Measurements from ENCODE around the gene LITAF.
"Not testable (repeated sequence)": the region's sequence is repeated elsewhere in the genome, so short reads cannot be mapped to it uniquely, and the experiment has no call there.

The LITAF gene

GRCh38 chr16:11596572-11597226 lies 10.0 kb upstream of the LITAF start:
- H3K27me3 ChIP-seq (ENCODE audit: low read length), result no peaks in the 10 kb centered on the region
- H3K9me2 ChIP-seq (replicated peaks; ENCODE audit: insufficient read depth, low read length), result no peaks in the 10 kb centered on the region
- no peak overlapping the region for H2AFZ ChIP-seq (ENCODE audit: low read depth, low read length, severe bottlenecking)
- H3K4me2 ChIP-seq (ENCODE audit: low read depth, low read length, poor library complexity, severe bottlenecking), result no peak overlapping the region
- H3F3A ChIP-seq (ENCODE audit: insufficient read depth), result no peaks in the 10 kb centered on the region
- H3K4me3 ChIP-seq (ENCODE audit: insufficient read depth, low read length, poor library complexity, severe bottlenecking), result no peak overlapping the region
- no peak overlapping the region for H3K9ac ChIP-seq (ENCODE audit: low read length)
- no peaks in the 10 kb centered on the region for H3K36me3 ChIP-seq (ENCODE audit: low read length)
- no peaks in the 10 kb centered on the region for H3K9me3 ChIP-seq (ENCODE audit: insufficient read depth, low read length)
- H3K27ac ChIP-seq (ENCODE audit: low read depth, low read length), result no peak overlapping the region
- H4K20me1 ChIP-seq (ENCODE audit: low read depth, low read length), result no peaks in the 10 kb centered on the region
- H3K79me2 ChIP-seq (ENCODE audit: insufficient read depth, low read length), result no peaks in the 10 kb centered on the region
- TF ChIP-seq CTCF (IDR thresholded peaks at IDR 0.05; ENCODE audit: insufficient read depth, low read length, poor library complexity, severe bottlenecking) (no peak), EZH2phosphoT487 (conservative IDR thresholded peaks at IDR 0.05; ENCODE audit: low read length) (no peak)

DNA sequence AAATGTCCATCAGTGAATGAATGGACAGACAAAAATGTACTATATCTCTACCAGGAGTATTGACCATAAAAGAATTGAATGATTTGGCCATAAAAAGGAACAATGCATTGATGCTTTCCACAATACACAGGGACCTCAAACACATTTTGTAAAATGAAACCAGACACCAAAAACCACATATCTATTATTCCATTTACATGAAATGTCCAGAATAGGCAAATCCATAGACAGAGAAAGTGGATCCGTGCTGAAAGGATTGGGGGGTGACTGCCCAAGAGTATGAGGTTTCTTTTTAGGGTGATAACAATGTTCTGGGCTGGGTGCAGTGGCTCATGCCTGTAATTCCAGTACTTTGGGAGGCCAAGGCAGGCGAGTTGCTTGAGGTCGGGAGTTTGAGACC lies 6.9 kb upstream of the LITAF start:
- no peak overlapping the region for H3K27ac ChIP-seq (ENCODE audit: low read depth, low read length)

DNA sequence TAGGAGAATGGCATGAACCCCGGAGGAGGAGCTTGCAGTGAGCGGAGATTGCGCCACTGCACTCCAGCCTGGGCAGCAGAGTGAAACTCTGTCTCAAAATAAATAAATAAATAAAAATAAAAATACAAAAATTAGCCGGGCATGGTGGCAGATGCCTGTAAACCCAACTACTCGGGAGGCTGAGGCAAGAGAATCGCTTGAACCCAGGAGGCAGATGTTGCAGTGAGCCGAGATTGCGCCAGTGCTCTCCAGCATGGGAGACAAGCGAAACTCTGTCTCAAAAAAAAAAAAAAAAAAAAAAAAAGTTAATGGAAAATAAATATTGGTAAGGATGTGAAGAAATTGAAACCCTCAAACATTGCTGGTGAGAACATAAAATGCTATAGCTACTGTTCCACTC lies 6.4 kb upstream of the LITAF start:
- H3K9me3 ChIP-seq (ENCODE audit: insufficient read depth, low read length); H3K36me3 ChIP-seq (ENCODE audit: low read length); H3F3A ChIP-seq (ENCODE audit: insufficient read depth); H3K27me3 ChIP-seq (ENCODE audit: low read length); H3K27ac ChIP-seq (ENCODE audit: low read depth, low read length); H4K20me1 ChIP-seq (ENCODE audit: low read depth, low read length); H2AFZ ChIP-seq (ENCODE audit: low read depth, low read length, severe bottlenecking); H3K4me2 ChIP-seq (ENCODE audit: low read depth, low read length, poor library complexity, severe bottlenecking); H3K9ac ChIP-seq (ENCODE audit: low read length); H3K9me2 ChIP-seq (replicated peaks; ENCODE audit: insufficient read depth, low read length); H3K79me2 ChIP-seq (ENCODE audit: insufficient read depth, low read length); H3K4me3 ChIP-seq (ENCODE audit: insufficient read depth, low read length, poor library complexity, severe bottlenecking): not testable (repeated sequence)

More for the DNA sequence above, 6.9 kb upstream of the LITAF start:
- H3F3A ChIP-seq (ENCODE audit: insufficient read depth), result 0 out of 2 replicates have a peak, but pooled peaks cover 6% of the 10 kb centered on the region
- no peaks in the 10 kb centered on the region for H3K9me3 ChIP-seq (ENCODE audit: insufficient read depth, low read length)
- H3K9ac ChIP-seq (ENCODE audit: low read length), result no peak overlapping the region
- H3K4me3 ChIP-seq (ENCODE audit: insufficient read depth, low read length, poor library complexity, severe bottlenecking), result no peak overlapping the region
- no peak overlapping the region for H2AFZ ChIP-seq (ENCODE audit: low read depth, low read length, severe bottlenecking)
- no peaks in the 10 kb centered on the region for H3K79me2 ChIP-seq (ENCODE audit: insufficient read depth, low read length)
- H3K9me2 ChIP-seq (replicated peaks; ENCODE audit: insufficient read depth, low read length), result no peaks in the 10 kb centered on the region
- H3K36me3 ChIP-seq (ENCODE audit: low read length), result no peaks in the 10 kb centered on the region
- no peak for TF ChIP-seq EZH2phosphoT487 (conservative IDR thresholded peaks at IDR 0.05; ENCODE audit: low read length)
- TF ChIP-seq CTCF (IDR thresholded peaks at IDR 0.05; ENCODE audit: insufficient read depth, low read length, poor library complexity, severe bottlenecking), result no peak
- no peaks in the 10 kb centered on the region for H3K27me3 ChIP-seq (ENCODE audit: low read length)
- H3K4me2 ChIP-seq (ENCODE audit: low read depth, low read length, poor library complexity, severe bottlenecking), result no peak overlapping the region
- H4K20me1 ChIP-seq (ENCODE audit: low read depth, low read length), result no peaks in the 10 kb centered on the region

DNA sequence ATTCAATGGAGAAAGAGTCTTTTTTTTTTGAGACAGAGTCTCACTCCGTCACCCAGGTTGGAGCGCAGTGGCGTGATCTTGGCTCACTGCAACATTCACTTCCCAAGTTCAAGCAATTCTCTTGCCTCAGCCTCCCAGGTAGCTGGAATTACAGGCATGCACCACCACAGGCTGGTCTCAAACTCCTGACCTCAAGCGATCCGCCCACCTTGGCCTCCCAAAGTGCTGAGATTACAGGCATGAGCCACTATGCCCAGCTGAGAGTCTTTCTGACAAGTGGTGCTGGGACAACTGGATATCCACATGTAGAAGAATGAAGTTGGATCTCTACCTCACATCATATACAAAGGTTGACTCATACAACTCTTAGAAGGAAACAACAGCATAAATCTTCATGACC lies 4.9 kb upstream of the LITAF start:
- not testable (repeated sequence) for H3K4me2 ChIP-seq (ENCODE audit: low read depth, low read length, poor library complexity, severe bottlenecking); H3K9me2 ChIP-seq (replicated peaks; ENCODE audit: insufficient read depth, low read length); H3K79me2 ChIP-seq (ENCODE audit: insufficient read depth, low read length); H2AFZ ChIP-seq (ENCODE audit: low read depth, low read length, severe bottlenecking); H3K27ac ChIP-seq (ENCODE audit: low read depth, low read length); H3K27me3 ChIP-seq (ENCODE audit: low read length); H4K20me1 ChIP-seq (ENCODE audit: low read depth, low read length); H3F3A ChIP-seq (ENCODE audit: insufficient read depth); H3K36me3 ChIP-seq (ENCODE audit: low read length); H3K4me3 ChIP-seq (ENCODE audit: insufficient read depth, low read length, poor library complexity, severe bottlenecking); H3K9ac ChIP-seq (ENCODE audit: low read length); H3K9me3 ChIP-seq (ENCODE audit: insufficient read depth, low read length)

Data from SU-DHL-6 (cell line).